Dedifferentiated amniotic fluid mesenchymal stem cell (primary cell): Measurements from ENCODE around the gene ACAD8.
A peak's percentile ranks its signal among the peaks of the same experiment; 100 is the strongest.

Experiments
- DNase-seq: peaks from one replicate; pipeline ENCODE4 v3.0.0-alpha.2; 2016; ENCODE audit errors: extremely low spot score

ACAD8 gene

GRCh38 chr11:134253188-134253993 lies at the start of gene ACAD8, which contains the start of gene THYN1:
Gene ACAD8 (plus strand): TSS chr11:134253568. CDS start chr11:134253601, 33 bp downstream.
Gene THYN1 (minus strand): TSS chr11:134253352. CDS start chr11:134252882, 470 bp downstream.
- peak; percentile 95 for DNase-seq

- DNase-seq = no peak
These were observed 47.6 kb upstream of the ACAD8 start for GRCh38 chr11:134205729-134206128.

GRCh38 chr11:134206185-134206584 lies 47.2 kb upstream of the ACAD8 start:
- DNase-seq = no peak

- DNase-seq = no peak
These were observed 45.7 kb upstream of the ACAD8 start for GRCh38 chr11:134207538-134208239.

- no peak for DNase-seq
These were observed 37.5 kb upstream of the ACAD8 start for GRCh38 chr11:134215836-134216235.

GRCh38 chr11:134216816-134217215 lies 36.6 kb upstream of the ACAD8 start:
- no peak for DNase-seq

GRCh38 chr11:134223121-134223520 lies 30.2 kb upstream of the ACAD8 start:
- DNase-seq = no peak

- DNase-seq = peak; percentile 98
These were observed 29.3 kb upstream of the ACAD8 start, which contains the start of the genes NCAPD3 and VPS26B for GRCh38 chr11:134223836-134224709. Gene NCAPD3 (minus strand): TSS chr11:134223967. CDS start chr11:134223926, 41 bp downstream. Gene VPS26B (plus strand): TSS chr11:134224671. CDS start chr11:134225123, 452 bp downstream.

GRCh38 chr11:134224710-134225664 lies 28.4 kb upstream of the ACAD8 start:
- DNase-seq = no peak

GRCh38 chr11:134226806-134227325 lies 26.5 kb upstream of the ACAD8 start:
- no peak for DNase-seq

GRCh38 chr11:134228625-134229024 lies 24.7 kb upstream of the ACAD8 start:
- DNase-seq = no peak

GRCh38 chr11:134229126-134229790 lies 24.1 kb upstream of the ACAD8 start:
- no peak for DNase-seq

GRCh38 chr11:134230339-134230738 lies 23.0 kb upstream of the ACAD8 start:
- no peak for DNase-seq

- DNase-seq = no peak
These were observed 21.3 kb upstream of the ACAD8 start for GRCh38 chr11:134231958-134232659.

GRCh38 chr11:134233729-134234179 lies 19.6 kb upstream of the ACAD8 start:
- DNase-seq = no peak

- DNase-seq = no peak
These were observed 18.0 kb upstream of the ACAD8 start for GRCh38 chr11:134235399-134235798.

- no peak for DNase-seq
These were observed 16.4 kb upstream of the ACAD8 start for GRCh38 chr11:134236834-134237556.

GRCh38 chr11:134237557-134237922 lies 15.8 kb upstream of the ACAD8 start:
- no peak for DNase-seq
